H1 (cell line): Measurements from ENCODE around the gene GPT2. TPM values are rescaled to one million over a fixed set of nuclear protein-coding genes. Genes with fewer than 3 reads are reported as not detected.

Experiments
- ASH2L ChIP-seq: fragments of 200-600, 300-600 bp; sonication (generic); IDR thresholded peaks from one replicate; pipeline ENCODE4 v1.7.1; 2017; ENCODE audit warnings: low read length
- BRCA1 ChIP-seq: IDR thresholded peaks from 2 replicates; pipeline ENCODE4 v1.6.1; 2012; ENCODE audit warnings: low read depth, low read length, improper control_type of control experiment
- CEBPB ChIP-seq: IDR thresholded peaks from 2 replicates; pipeline ENCODE4 v1.6.1; 2012; ENCODE audit warnings: low read depth, low read length
- EZH2 ChIP-seq: fragments of 200-600 bp; sonication (generic); IDR thresholded peaks from 2 replicates; pipeline ENCODE4 v1.7.1; 2012; ENCODE audit warnings: low read depth, mild to moderate bottlenecking, moderate library complexity, low read length, inconsistent platforms; ENCODE audit not compliant: severe bottlenecking
- KDM4A ChIP-seq: IDR thresholded peaks from one replicate; pipeline ENCODE4 v1.7.1; 2012; ENCODE audit warnings: low read depth, mild to moderate bottlenecking, moderate library complexity, low read length, inconsistent platforms; ENCODE audit not compliant: severe bottlenecking
- PHF8 ChIP-seq: fragments of 200-600 bp; sonication (generic); conservative IDR thresholded peaks from 2 replicates; pipeline ENCODE4 v1.7.1; 2012; ENCODE audit warnings: low read depth, mild to moderate bottlenecking, inconsistent platforms, low read length, moderate library complexity
- RNF2 ChIP-seq: fragments of 200-900, 300-1000 bp; sonication (generic); IDR thresholded peaks from 2 replicates; pipeline ENCODE4 v1.7.1; 2016; ENCODE audit warnings: borderline replicate concordance, low read depth, mild to moderate bottlenecking, antibody characterized with exemption, low read length; ENCODE audit not compliant: poor library complexity, severe bottlenecking; ENCODE audit errors: missing control alignments
- SIN3A ChIP-seq, 2 experiments: IDR thresholded peaks in 1 of 2; conservative IDR thresholded peaks in 1 of 2; 2 replicates each; pipeline ENCODE4 v1.6.1; 2011 to 2012; ENCODE audit warnings: low read length in 2 of 2, improper control_type of control experiment in 1 of 2, low read depth in 1 of 2, mild to moderate bottlenecking in 1 of 2
- SRF ChIP-seq: IDR thresholded peaks from 2 replicates; pipeline ENCODE4 v1.6.1; 2011; ENCODE audit warnings: mild to moderate bottlenecking, low read depth, low read length, moderate library complexity
- TAF7 ChIP-seq: optimal IDR thresholded peaks from 2 replicates; pipeline ENCODE3; 2011; ENCODE audit warnings: low read depth, mild to moderate bottlenecking, inconsistent platforms, low read length, moderate library complexity, borderline replicate concordance
- TBP ChIP-seq: IDR thresholded peaks from 2 replicates; pipeline ENCODE4 v1.6.1; 2011; ENCODE audit warnings: low read depth, low read length, improper control_type of control experiment
- ZNF274 ChIP-seq: IDR thresholded peaks from 2 replicates; pipeline ENCODE4 v1.7.0; 2012; ENCODE audit warnings: low read length, borderline replicate concordance; ENCODE audit errors: extremely low read depth
- polyA plus RNA-seq, 7 experiments: library from polyadenylated mRNA; depleted of rRNA in 3 of 7; stranded (reverse) in 5 of 7; unstranded in 2 of 7; fragments of >200 nt in 5 of 7; fragments of 200-250 nt in 2 of 7; gene quantifications; 1 replicate in 5 of 7; 2 replicates in 1 of 7; 4 replicates in 1 of 7; pipeline versions ENCODE4 v1.2.1 to v1.2.3, GENCODE V29; 2011 to 2013; ENCODE audit warnings: missing spikeins in 2 of 7, mixed read lengths in 2 of 7
- total RNA-seq: library from RNA; stranded (reverse); fragmentation: NEBNext Ultra II Directional; extraction: Animal tissue kit (Norgen Biotek cat#: 25700); gene quantifications from 2 replicates; pipeline ENCODE4 v1.2.1, GENCODE V29; 2021
- TF ChIP-seq, protein P1 (sequence below): IDR thresholded peaks from 2 replicates; pipeline ENCODE4 v1.6.1; 2012; ENCODE audit warnings: low read length, inconsistent platforms
- TF ChIP-seq, protein P2 (sequence below): IDR thresholded peaks from 2 replicates; pipeline ENCODE4 v1.6.1; 2011; ENCODE audit warnings: low read length, improper control_type of control experiment

The GPT2 gene
- total and polyA plus RNA-seq, 2 of the 8 experiments (the other 6 are each of a cell fraction or from before 2014, with no cell fraction given) = 71.6 to 94.1 TPM

DNA sequence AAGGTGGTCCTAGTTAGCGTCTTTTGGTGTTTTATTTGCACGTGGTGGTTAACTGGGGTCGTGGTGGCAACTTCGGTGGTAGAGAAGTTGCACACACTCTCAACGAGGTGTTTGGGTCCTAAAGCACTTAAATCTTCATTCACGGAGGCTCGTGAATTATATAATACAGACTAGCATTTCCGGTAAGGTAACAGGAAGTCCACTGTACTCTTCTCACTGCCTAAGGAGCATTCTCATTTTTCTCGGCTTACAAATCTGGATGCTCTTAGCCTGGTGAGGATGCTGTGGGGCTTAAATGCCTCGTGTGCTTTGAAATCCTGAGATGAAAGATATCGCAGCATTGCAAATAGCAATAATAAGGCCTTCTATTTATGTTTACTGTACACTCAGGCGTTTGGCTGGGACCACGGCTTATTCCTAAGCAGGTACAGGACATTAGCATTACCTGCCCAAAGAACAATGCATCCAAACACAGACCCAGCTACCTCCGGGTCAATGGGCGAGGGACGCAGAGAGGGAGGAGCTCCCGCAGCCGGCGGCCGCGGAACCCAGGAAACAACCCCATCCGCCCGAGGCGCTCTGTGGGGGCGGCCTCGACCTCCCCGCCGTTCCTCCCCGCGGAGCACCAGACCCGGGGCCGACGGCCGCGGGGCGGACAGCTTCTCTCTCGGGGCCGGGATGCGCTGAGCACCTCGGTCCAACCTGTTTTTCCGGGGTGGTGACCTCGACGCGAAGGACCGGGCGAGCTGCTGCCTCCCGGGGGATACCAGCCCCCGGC, 88.5 kb downstream of the GPT2 start (continued):
- TF ChIP-seq KDM4A (peak; percentile 35), ASH2L (peak; percentile 9), ZNF274 (no peak), RNF2 (no peak), SRF (no peak), BRCA1 (no peak), CEBPB (no peak), PHF8 (peak; percentile 44; the same call in 1 of the 2 replicates), TAF7 (peak; percentile 9), TBP (peak; percentile 59; the same call in 1 of the 2 replicates), EZH2 (no peak), SIN3A (conservative IDR thresholded peaks at IDR 0.05 in 1 of 2, IDR thresholded peaks at IDR 0.05 in 1 of 2; ENCODE audit: low read depth in 1 of 2, low read length in 2 of 2) (0 out of 4 replicates have a peak, but pooled peaks of 1 of the 2 experiments have one; percentile 2)
- TF ChIP-seq, protein P1, sequence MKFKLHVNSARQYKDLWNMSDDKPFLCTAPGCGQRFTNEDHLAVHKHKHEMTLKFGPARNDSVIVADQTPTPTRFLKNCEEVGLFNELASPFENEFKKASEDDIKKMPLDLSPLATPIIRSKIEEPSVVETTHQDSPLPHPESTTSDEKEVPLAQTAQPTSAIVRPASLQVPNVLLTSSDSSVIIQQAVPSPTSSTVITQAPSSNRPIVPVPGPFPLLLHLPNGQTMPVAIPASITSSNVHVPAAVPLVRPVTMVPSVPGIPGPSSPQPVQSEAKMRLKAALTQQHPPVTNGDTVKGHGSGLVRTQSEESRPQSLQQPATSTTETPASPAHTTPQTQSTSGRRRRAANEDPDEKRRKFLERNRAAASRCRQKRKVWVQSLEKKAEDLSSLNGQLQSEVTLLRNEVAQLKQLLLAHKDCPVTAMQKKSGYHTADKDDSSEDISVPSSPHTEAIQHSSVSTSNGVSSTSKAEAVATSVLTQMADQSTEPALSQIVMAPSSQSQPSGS = no peak
- TF ChIP-seq, protein P2, sequence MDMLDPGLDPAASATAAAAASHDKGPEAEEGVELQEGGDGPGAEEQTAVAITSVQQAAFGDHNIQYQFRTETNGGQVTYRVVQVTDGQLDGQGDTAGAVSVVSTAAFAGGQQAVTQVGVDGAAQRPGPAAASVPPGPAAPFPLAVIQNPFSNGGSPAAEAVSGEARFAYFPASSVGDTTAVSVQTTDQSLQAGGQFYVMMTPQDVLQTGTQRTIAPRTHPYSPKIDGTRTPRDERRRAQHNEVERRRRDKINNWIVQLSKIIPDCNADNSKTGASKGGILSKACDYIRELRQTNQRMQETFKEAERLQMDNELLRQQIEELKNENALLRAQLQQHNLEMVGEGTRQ = no peak
